Colonic mucosa (tissue), 4 donors: ENCODE results near the gene SKA3. TPM values are rescaled to one million over a fixed set of nuclear protein-coding genes. Genes with fewer than 3 reads are reported as not detected.

Source experiments
- DNase-seq: peaks from one replicate; pipeline ENCODE4 v3.0.0-alpha.2; 2020
- H3K27ac ChIP-seq: fragments of 200-600 bp; one replicate; pipeline ENCODE4 v1.8.0; 2021
- H3K27me3 ChIP-seq: fragments of 200-600 bp; one replicate; pipeline ENCODE4 v1.8.0; 2021
- H3K36me3 ChIP-seq: fragments of 200-600 bp; one replicate; pipeline ENCODE4 v1.8.0; 2021
- H3K4me1 ChIP-seq: fragments of 200-600 bp; one replicate; pipeline ENCODE4 v1.8.0; 2021; ENCODE audit warnings: mild to moderate bottlenecking
- H3K4me3 ChIP-seq: fragments of 200-600 bp; one replicate; pipeline ENCODE4 v1.8.0; 2021
- H3K9ac ChIP-seq, 2 donors: one replicate each; pipeline ENCODE4 v1.7.0; 2013; ENCODE audit warnings: control low read depth in 2 of 2, low read depth in 2 of 2, low read length in 2 of 2
- H3K9me3 ChIP-seq: fragments of 200-600 bp; one replicate; pipeline ENCODE4 v1.8.0; 2021
- CTCF ChIP-seq: fragments of 200-600 bp; IDR thresholded peaks from one replicate; pipeline ENCODE4 v1.8.0; 2022; ENCODE audit warnings: antibody characterized with exemption, mild to moderate bottlenecking
- intact Hi-C: fragments of 100-400 bp; cut with DNase I; formaldehyde crosslinking; loops from one replicate; pipeline ENCODE4 v1.14.1; 2022
- total RNA-seq, 2 donors: library from RNA; stranded (reverse); fragmentation: NEBNext Ultra II Directional in 1 of 2; extraction: Animal tissue kit (Norgen Biotek cat#: 25700) in 1 of 2; gene quantifications; one replicate each; pipeline ENCODE4 v1.2.1, GENCODE V29; 2021
- donor health status: healthy.
- donor health status: DM: no; HTN: no; CAD: no.
- donor health status: DM: no; HTN: no; CAD: no.

SKA3 gene
- total RNA-seq, 2 donors from 2014 or later, result 6.2 to 18.1 TPM

GRCh38 chr13:21164631-21165030, 11.7 kb downstream of the SKA3 start:
- no peaks in the 10 kb centered on the region for H3K36me3 ChIP-seq
- H3K4me1 ChIP-seq, result no peaks in the 10 kb centered on the region
- no peak for TF ChIP-seq CTCF
- H3K4me3 ChIP-seq, result no peak overlapping the region
- H3K27ac ChIP-seq, result no peak overlapping the region
- no peaks in the 10 kb centered on the region for H3K27me3 ChIP-seq
- DNase-seq, result no peak
- no peak overlapping the region for H3K9ac ChIP-seq
- intact Hi-C loops, result no loop called here
- H3K9me3 ChIP-seq, result no peaks in the 10 kb centered on the region

GRCh38 chr13:21152251-21152899, 24.0 kb downstream of the SKA3 start:
- Histone ChIP-seq H3K27me3 (no peaks in the 10 kb centered on the region), H3K4me3 (no peak overlapping the region), H3K9ac (no peak overlapping the region), H3K27ac (no peak overlapping the region), H3K4me1 (no peaks in the 10 kb centered on the region), H3K36me3 (no peaks in the 10 kb centered on the region), H3K9me3 (no peaks in the 10 kb centered on the region)
- TF ChIP-seq CTCF, result no peak
- no peak for DNase-seq
- intact Hi-C loops, result no loop called here

- no peak overlapping the region for H3K27ac ChIP-seq
- peaks cover 14% of the 10 kb centered on the region for H3K36me3 ChIP-seq
- no peaks in the 10 kb centered on the region for H3K4me1 ChIP-seq
- intact Hi-C loops, result no loop called here
- no peak for DNase-seq
- H3K27me3 ChIP-seq, result no peaks in the 10 kb centered on the region
- TF ChIP-seq CTCF, result no peak
- H3K9me3 ChIP-seq, result no peaks in the 10 kb centered on the region
- H3K9ac ChIP-seq, result no peak overlapping the region
- no peak overlapping the region for H3K4me3 ChIP-seq
Measured at GRCh38 chr13:21150013-21150412, 26.3 kb downstream of the SKA3 start.

- H3K9ac ChIP-seq, result no peak overlapping the region
- H3K27me3 ChIP-seq, result no peaks in the 10 kb centered on the region
- TF ChIP-seq CTCF, result no peak
- intact Hi-C loops, result no loop called here
- no peaks in the 10 kb centered on the region for H3K4me1 ChIP-seq
- H3K4me3 ChIP-seq, result no peak overlapping the region
- DNase-seq, result no peak
- H3K36me3 ChIP-seq, result peaks cover 14% of the 10 kb centered on the region
- no peak overlapping the region for H3K27ac ChIP-seq
- no peaks in the 10 kb centered on the region for H3K9me3 ChIP-seq
Measured at GRCh38 chr13:21149568-21149967, 26.8 kb downstream of the SKA3 start.

- Histone ChIP-seq H3K27me3 (no peaks in the 10 kb centered on the region), H3K9me3 (no peaks in the 10 kb centered on the region), H3K4me1 (no peaks in the 10 kb centered on the region), H3K36me3 (peaks cover 14% of the 10 kb centered on the region), H3K9ac (no peak overlapping the region), H3K4me3 (no peak overlapping the region), H3K27ac (no peak overlapping the region)
- TF ChIP-seq CTCF, result no peak
- DNase-seq, result no peak
- intact Hi-C loops, result no loop called here
Measured at GRCh38 chr13:21148557-21149258, 27.6 kb downstream of the SKA3 start.
